Stimulated activated CD8-positive, alpha-beta memory T cell treated with anti-CD3 and anti-CD28 coated beads, Interleukin-12 subunit alpha, Interleukin-12 subunit beta, amount 100 ng/mL, for 24 hours (primary cell): ENCODE results near the gene KCNQ2.
A peak's percentile ranks its signal among the peaks of the same experiment; 100 is the strongest.
"Not testable (repeated sequence)": the region's sequence is repeated elsewhere in the genome, so short reads cannot be mapped to it uniquely, and the experiment has no call there.

Experiments
- DNase-seq: peaks from one replicate; pipeline ENCODE4 v3.0.0-alpha.2; 2020; ENCODE audit errors: extremely low read depth

The KCNQ2 gene

GRCh38 chr20:63471981-63472831 is at the start of gene KCNQ2:
KCNQ2 (minus strand) TSS chr20:63472655; CDS start chr20:63472463, 192 bp downstream.
- DNase-seq = no peak

GRCh38 chr20:63521602-63522001 is 49.1 kb upstream of the KCNQ2 start:
- DNase-seq = no peak

GRCh38 chr20:63520934-63521601 is 48.6 kb upstream of the KCNQ2 start:
- DNase-seq = no peak

GRCh38 chr20:63520504-63520933 is 48.1 kb upstream of the KCNQ2 start, which contains the start of gene PPDPF:
PPDPF (plus strand) TSS chr20:63520765; CDS start chr20:63521309, 544 bp downstream.
- DNase-seq = peak; percentile 66

- no peak for DNase-seq
These were observed 47.4 kb upstream of the KCNQ2 start for GRCh38 chr20:63519668-63520503.

GRCh38 chr20:63518946-63519667 is 46.7 kb upstream of the KCNQ2 start:
- DNase-seq = no peak

- DNase-seq = no peak
These were observed 46.0 kb upstream of the KCNQ2 start for GRCh38 chr20:63518351-63518861.

GRCh38 chr20:63517376-63518309 is 45.2 kb upstream of the KCNQ2 start:
- DNase-seq = no peak

- DNase-seq = not testable (repeated sequence)
These were observed 42.1 kb upstream of the KCNQ2 start for GRCh38 chr20:63514520-63514919.

GRCh38 chr20:63513207-63513606 is 40.8 kb upstream of the KCNQ2 start:
- no peak for DNase-seq

GRCh38 chr20:63509088-63509564 is 36.7 kb upstream of the KCNQ2 start:
- DNase-seq = no peak

GRCh38 chr20:63508072-63508768 is 35.8 kb upstream of the KCNQ2 start:
- no peak for DNase-seq

- no peak for DNase-seq
These were observed 34.8 kb upstream of the KCNQ2 start for GRCh38 chr20:63507083-63507743.

- DNase-seq = no peak
These were observed 33.3 kb upstream of the KCNQ2 start for GRCh38 chr20:63505723-63506122.

GRCh38 chr20:63505281-63505680 is 32.8 kb upstream of the KCNQ2 start:
- DNase-seq = no peak

- DNase-seq = no peak
These were observed 32.2 kb upstream of the KCNQ2 start for GRCh38 chr20:63504642-63505041.

GRCh38 chr20:63503524-63503923 is 31.1 kb upstream of the KCNQ2 start:
- DNase-seq = no peak

- DNase-seq = no peak
These were observed 30.3 kb upstream of the KCNQ2 start for GRCh38 chr20:63502671-63503172.
